Osteoblast (primary cell): ENCODE data around the gene ILF2. TPM values are rescaled to one million over a fixed set of nuclear protein-coding genes. Genes with fewer than 3 reads are reported as not detected.
"Not testable (repeated sequence)": the region's sequence is repeated elsewhere in the genome, so short reads cannot be mapped to it uniquely, and the experiment has no call there.

Experiments used
- DNase-seq: peaks from one replicate; pipeline ENCODE4 v3.0.0; 2011; ENCODE audit warnings: low spot score, mixed read lengths; ENCODE audit not compliant: insufficient read length; ENCODE audit errors: missing footprints
- H2AFZ ChIP-seq: 2 replicates; pipeline ENCODE4 v1.6.0; 2011; ENCODE audit warnings: mild to moderate bottlenecking, low read length
- H3K27ac ChIP-seq: 2 replicates; pipeline ENCODE4 v1.5.1; 2011; ENCODE audit warnings: mild to moderate bottlenecking, low read depth, low read length, moderate library complexity
- H3K27me3 ChIP-seq: 2 replicates; pipeline ENCODE4 v1.6.0; 2012; ENCODE audit warnings: mild to moderate bottlenecking, control low read depth, inconsistent platforms, low read length, moderate library complexity; ENCODE audit not compliant: insufficient read depth
- H3K36me3 ChIP-seq: 2 replicates; pipeline ENCODE4 v1.5.1; 2011; ENCODE audit warnings: mild to moderate bottlenecking, low read length, control low read depth, moderate library complexity; ENCODE audit not compliant: insufficient read depth
- H3K4me1 ChIP-seq: 2 replicates; pipeline ENCODE4 v1.5.1; 2011; ENCODE audit warnings: mild to moderate bottlenecking, low read length, control low read depth, moderate library complexity; ENCODE audit not compliant: insufficient read depth
- H3K4me2 ChIP-seq: 2 replicates; pipeline ENCODE4 v1.6.0; 2011; ENCODE audit warnings: mild to moderate bottlenecking, low read length; ENCODE audit not compliant: insufficient read depth
- H3K4me3 ChIP-seq: fragments of 200-600 bp; sonication (generic); 3 replicates; pipeline ENCODE4 v1.5.1; 2012; ENCODE audit warnings: mild to moderate bottlenecking, low read length, inconsistent platforms; ENCODE audit not compliant: insufficient read depth
- H3K79me2 ChIP-seq: 2 replicates; pipeline ENCODE4 v1.6.0; 2012; ENCODE audit warnings: mild to moderate bottlenecking, low read length, control low read depth, inconsistent platforms; ENCODE audit not compliant: insufficient read depth
- H3K9me3 ChIP-seq: 2 replicates; pipeline ENCODE4 v1.5.1; 2011; ENCODE audit warnings: low read depth, low read length, control low read depth
- H4K20me1 ChIP-seq: 2 replicates; pipeline ENCODE4 v1.6.0; 2012; ENCODE audit warnings: mild to moderate bottlenecking, low read length, control low read depth; ENCODE audit not compliant: insufficient read depth
- total RNA-seq: library from RNA; depleted of rRNA; stranded (reverse); fragments of >200 nt; gene quantifications from 2 replicates; pipeline ENCODE4 v1.2.3, GENCODE V29; 2012
- TF ChIP-seq, protein P1 (sequence below): IDR thresholded peaks from 2 replicates; pipeline ENCODE4 v1.5.1; 2011; ENCODE audit warnings: mild to moderate bottlenecking, low read depth, low read length, moderate library complexity; ENCODE audit errors: extremely low read depth

ILF2 gene
- total RNA-seq, result 130 and 142 TPM in 2 replicates

DNA sequence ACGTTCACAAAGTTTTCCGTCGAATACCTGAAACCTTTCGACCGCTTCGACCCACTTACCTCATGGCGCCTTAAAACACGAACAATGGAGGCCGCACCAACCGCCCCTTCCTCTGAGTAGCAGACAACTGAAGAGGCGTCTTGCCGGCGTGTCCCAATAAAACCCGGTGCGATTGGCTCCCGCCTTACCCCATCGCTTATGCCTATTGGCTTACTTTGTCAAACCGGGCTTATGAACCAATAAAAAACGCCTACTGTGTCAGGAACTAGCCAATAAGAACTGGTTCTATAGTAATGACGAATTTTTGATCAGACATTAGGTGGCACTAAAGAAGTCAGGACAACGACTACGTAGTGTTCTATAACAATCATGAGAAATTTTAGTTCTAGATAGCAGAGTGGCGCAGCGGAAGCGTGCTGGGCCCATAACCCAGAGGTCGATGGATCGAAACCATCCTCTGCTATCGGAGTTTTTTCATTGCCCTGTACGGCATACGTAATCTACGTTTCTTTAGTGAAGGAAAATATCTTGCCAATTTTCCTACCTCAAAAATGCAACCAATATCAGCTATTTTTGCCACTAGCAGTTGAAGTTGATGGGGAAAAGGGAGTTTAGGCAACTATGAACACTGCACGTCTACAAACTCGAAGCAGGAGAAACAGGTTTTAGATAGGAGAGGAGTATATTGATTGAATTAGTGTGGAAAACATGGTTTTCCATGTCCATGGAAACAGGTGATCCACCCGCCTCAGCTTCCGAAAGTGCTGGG lies at the start of gene ILF2:
Gene ILF2 (minus strand): TSS at position 135 of the 769 bp plus-strand sequence. CDS start 71 bp downstream, at position 64.
- H3K79me2 ChIP-seq, result peaks cover 38% of the 10 kb centered on the region
- peak within 1 kb of the TSS; percentile 85 for H2AFZ ChIP-seq
- peak within 1 kb of the TSS; percentile 90 for H3K27ac ChIP-seq
- DNase-seq, result peak; percentile 98
- TF ChIP-seq, protein P1, sequence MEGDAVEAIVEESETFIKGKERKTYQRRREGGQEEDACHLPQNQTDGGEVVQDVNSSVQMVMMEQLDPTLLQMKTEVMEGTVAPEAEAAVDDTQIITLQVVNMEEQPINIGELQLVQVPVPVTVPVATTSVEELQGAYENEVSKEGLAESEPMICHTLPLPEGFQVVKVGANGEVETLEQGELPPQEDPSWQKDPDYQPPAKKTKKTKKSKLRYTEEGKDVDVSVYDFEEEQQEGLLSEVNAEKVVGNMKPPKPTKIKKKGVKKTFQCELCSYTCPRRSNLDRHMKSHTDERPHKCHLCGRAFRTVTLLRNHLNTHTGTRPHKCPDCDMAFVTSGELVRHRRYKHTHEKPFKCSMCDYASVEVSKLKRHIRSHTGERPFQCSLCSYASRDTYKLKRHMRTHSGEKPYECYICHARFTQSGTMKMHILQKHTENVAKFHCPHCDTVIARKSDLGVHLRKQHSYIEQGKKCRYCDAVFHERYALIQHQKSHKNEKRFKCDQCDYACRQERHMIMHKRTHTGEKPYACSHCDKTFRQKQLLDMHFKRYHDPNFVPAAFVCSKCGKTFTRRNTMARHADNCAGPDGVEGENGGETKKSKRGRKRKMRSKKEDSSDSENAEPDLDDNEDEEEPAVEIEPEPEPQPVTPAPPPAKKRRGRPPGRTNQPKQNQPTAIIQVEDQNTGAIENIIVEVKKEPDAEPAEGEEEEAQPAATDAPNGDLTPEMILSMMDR, result peak; percentile 31
- H4K20me1 ChIP-seq, result peaks cover 6% of the 10 kb centered on the region
- no peaks in the 10 kb centered on the region for H3K9me3 ChIP-seq
- H3K4me1 ChIP-seq, result peaks cover 12% of the 10 kb centered on the region
- no peaks in the 10 kb centered on the region for H3K27me3 ChIP-seq
- peaks cover 37% of the 10 kb centered on the region for H3K36me3 ChIP-seq
- H3K4me2 ChIP-seq, result peak within 1 kb of the TSS; percentile 94
- peak within 1 kb of the TSS; percentile 95 for H3K4me3 ChIP-seq

DNA sequence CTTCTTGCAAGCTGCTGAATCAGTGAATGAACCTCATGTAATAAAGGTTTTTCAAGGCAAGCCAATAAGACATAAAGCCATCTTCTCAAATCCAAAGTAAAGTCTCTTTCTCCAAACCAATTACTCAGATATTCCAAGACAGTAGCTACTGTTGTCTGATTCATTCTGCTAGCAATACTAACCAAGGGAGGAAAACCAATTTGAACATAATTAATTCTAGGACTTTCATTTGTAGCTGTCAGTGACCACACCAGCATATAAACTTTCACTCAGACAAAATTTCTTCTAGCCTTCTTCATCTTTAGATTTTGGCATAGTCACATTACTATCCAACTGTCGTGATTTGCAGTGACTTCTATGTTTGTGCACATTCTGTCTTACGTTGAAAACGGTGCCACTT lies 46.5 kb upstream of the ILF2 start:
- no peaks in the 10 kb centered on the region for H4K20me1 ChIP-seq
- H3K27me3 ChIP-seq, result no peaks in the 10 kb centered on the region
- H3K79me2 ChIP-seq, result no peaks in the 10 kb centered on the region
- TF ChIP-seq, protein P1, result no peak
- H3K9me3 ChIP-seq, result no peaks in the 10 kb centered on the region
- H2AFZ ChIP-seq, result no peak overlapping the region
- no peaks in the 10 kb centered on the region for H3K4me1 ChIP-seq
- H3K4me2 ChIP-seq, result no peak overlapping the region
- no peaks in the 10 kb centered on the region for H3K36me3 ChIP-seq
- no peak overlapping the region for H3K27ac ChIP-seq
- H3K4me3 ChIP-seq, result no peak overlapping the region
- no peak for DNase-seq

DNA sequence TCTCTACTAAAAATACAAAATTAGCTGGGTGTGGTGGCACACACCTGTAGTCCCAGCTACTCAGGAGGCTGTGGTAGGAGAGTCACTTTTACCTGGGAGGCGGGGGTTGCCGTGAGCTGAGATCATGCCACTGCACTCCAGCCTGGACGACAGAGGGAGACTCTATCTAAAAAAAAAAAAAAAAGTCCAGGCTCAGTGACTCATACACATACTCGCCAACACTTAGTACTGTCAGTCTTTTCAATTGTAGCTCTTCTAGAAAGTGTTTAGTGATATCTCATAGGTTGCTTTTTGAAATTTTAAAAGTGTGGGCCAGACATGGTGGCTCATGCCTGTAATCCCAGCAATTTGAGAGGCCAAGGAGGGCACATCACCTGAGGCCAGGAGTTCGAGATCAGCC lies 45.4 kb upstream of the ILF2 start:
- H4K20me1 ChIP-seq, DNase-seq, H3K27ac ChIP-seq, H3K79me2 ChIP-seq, H2AFZ ChIP-seq, H3K4me2 ChIP-seq, H3K9me3 ChIP-seq, H3K27me3 ChIP-seq, H3K4me3 ChIP-seq, H3K4me1 ChIP-seq, H3K36me3 ChIP-seq: not testable (repeated sequence)

DNA sequence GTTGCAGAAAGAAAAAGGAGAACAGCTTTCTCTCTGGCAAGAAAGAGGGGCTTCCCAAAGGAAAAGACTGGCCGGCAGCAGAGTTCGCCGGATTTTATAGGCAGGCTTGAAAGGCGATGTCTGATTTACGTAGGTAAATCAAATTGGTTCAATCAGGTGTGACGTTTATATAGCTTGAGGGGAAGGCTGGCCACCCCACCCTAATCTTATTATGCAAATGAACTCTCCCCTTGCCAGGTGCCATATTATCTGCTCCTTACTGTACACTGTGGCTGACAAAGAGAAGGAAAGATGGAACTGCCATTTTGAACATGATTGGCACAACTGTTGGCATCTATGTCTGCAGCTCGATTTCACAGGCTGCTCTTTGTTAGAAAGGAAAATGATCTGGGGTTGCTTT lies 40.2 kb upstream of the ILF2 start:
- H3K79me2 ChIP-seq, result no peaks in the 10 kb centered on the region
- no peaks in the 10 kb centered on the region for H3K4me1 ChIP-seq
- no peaks in the 10 kb centered on the region for H3K27me3 ChIP-seq
- H3K9me3 ChIP-seq, result no peaks in the 10 kb centered on the region
- H3K4me3 ChIP-seq, result no peak overlapping the region
- H2AFZ ChIP-seq, result peak overlapping the region; percentile 62
- H4K20me1 ChIP-seq, result no peaks in the 10 kb centered on the region
- TF ChIP-seq, protein P1, result no peak
- peak; percentile 69 for DNase-seq
- no peak overlapping the region for H3K4me2 ChIP-seq
- H3K27ac ChIP-seq, result no peak overlapping the region
- H3K36me3 ChIP-seq, result no peaks in the 10 kb centered on the region
